KMS-11 (cell line): ENCODE measurements around the gene MYT1.

ENCODE experiments used
- H2AFZ ChIP-seq: fragments of 200-600 bp; sonication (generic); 2 replicates; pipeline ENCODE4 v1.6.1; 2016; ENCODE audit warnings: antibody characterized with exemption, mixed run types, low read depth
- H3K27ac ChIP-seq: fragments of 200-600 bp; sonication (generic); 2 replicates; pipeline ENCODE4 v1.6.1; 2016; ENCODE audit warnings: mild to moderate bottlenecking, mixed run types
- H3K27me3 ChIP-seq: fragments of 200-600 bp; sonication (generic); 2 replicates; pipeline ENCODE4 v1.6.1; 2017; ENCODE audit warnings: mild to moderate bottlenecking, low read depth, mixed run types, moderate library complexity; ENCODE audit not compliant: insufficient read depth
- H3K36me3 ChIP-seq: fragments of 200-600 bp; sonication (generic); 2 replicates; pipeline ENCODE4 v1.6.1; 2017; ENCODE audit warnings: mild to moderate bottlenecking, mixed run types; ENCODE audit not compliant: insufficient read depth
- H3K4me1 ChIP-seq: fragments of 200-600 bp; sonication (generic); 2 replicates; pipeline ENCODE4 v1.6.1; 2016; ENCODE audit warnings: mild to moderate bottlenecking, low read depth, mixed run types; ENCODE audit not compliant: poor library complexity, severe bottlenecking
- H3K4me2 ChIP-seq: fragments of 200-600 bp; sonication (generic); 2 replicates; pipeline ENCODE4 v1.7.0; 2016; ENCODE audit warnings: mild to moderate bottlenecking, mixed run types
- H3K4me3 ChIP-seq: fragments of 200-600 bp; sonication (generic); IDR thresholded peaks from 2 replicates; pipeline ENCODE4 v1.6.1; 2017; ENCODE audit warnings: low read depth, low read length, mixed read lengths; ENCODE audit not compliant: insufficient read depth
- H3K79me2 ChIP-seq: fragments of 200-600 bp; sonication (generic); 2 replicates; pipeline ENCODE4 v1.6.1; 2016; ENCODE audit warnings: low read depth, mixed run types; ENCODE audit not compliant: insufficient read depth
- H3K9ac ChIP-seq: fragments of 200-600 bp; sonication (generic); 2 replicates; pipeline ENCODE4 v1.6.1; 2016; ENCODE audit warnings: mild to moderate bottlenecking, mixed run types
- H4K20me1 ChIP-seq: fragments of 200-600 bp; sonication (generic); 2 replicates; pipeline ENCODE4 v1.6.1; 2016; ENCODE audit warnings: mild to moderate bottlenecking, mixed run types; ENCODE audit not compliant: insufficient read depth
- TF ChIP-seq, protein P1 (sequence below): fragments of 200-600 bp; sonication (generic); conservative IDR thresholded peaks from 2 replicates; pipeline ENCODE4 v1.6.1; 2017; ENCODE audit warnings: low read depth, mild to moderate bottlenecking, antibody characterized with exemption, low read length, moderate library complexity, mixed read lengths

The MYT1 gene

DNA sequence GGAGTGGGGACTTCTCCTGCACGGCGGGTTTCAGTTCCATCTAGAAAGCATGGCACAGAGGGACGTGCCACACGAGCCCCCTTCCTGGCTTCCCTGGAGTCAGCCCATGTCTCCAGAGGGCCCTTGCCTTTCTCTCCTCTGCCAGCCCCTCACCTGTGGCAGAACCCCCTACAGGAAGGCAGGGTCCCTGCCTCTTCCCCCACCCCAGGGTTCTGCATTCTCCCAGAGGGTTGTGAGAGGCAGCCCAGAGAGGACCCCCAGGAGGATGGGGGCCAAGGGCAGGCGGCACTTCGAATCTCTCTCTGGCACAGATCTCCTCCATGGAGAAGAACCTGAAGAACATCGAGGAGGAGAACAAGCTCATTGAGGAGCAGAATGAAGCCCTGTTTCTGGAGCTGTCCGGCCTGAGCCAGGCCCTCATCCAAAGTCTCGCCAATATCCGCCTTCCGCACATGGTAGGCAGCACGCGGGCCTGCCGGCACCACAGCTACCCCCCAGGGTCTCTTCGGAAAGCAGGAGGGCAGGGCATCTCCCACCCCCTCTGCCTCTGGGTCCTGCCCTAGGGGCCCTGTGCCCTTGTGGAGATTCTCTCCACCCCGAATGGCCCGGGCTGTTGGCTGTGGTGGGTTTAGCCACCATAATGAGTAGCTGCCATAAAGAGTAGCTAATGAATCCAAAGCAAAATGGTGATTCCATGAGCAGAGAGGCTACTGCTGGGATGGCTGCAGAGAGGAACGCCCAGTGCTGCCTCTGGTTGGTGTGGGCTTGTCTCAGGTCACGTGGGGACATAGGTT lies 75.4 kb downstream of the MYT1 start:
- Histone ChIP-seq H3K36me3 (no peaks in the 10 kb centered on the region), H4K20me1 (no peaks in the 10 kb centered on the region), H3K4me3 (no peak overlapping the region), H3K27ac (no peak overlapping the region), H3K4me1 (no peaks in the 10 kb centered on the region), H3K4me2 (no peak overlapping the region), H3K9ac (no peak overlapping the region), H2AFZ (no peak overlapping the region), H3K79me2 (no peaks in the 10 kb centered on the region), H3K27me3 (peaks cover 82% of the 10 kb centered on the region)
- TF ChIP-seq, protein P1, sequence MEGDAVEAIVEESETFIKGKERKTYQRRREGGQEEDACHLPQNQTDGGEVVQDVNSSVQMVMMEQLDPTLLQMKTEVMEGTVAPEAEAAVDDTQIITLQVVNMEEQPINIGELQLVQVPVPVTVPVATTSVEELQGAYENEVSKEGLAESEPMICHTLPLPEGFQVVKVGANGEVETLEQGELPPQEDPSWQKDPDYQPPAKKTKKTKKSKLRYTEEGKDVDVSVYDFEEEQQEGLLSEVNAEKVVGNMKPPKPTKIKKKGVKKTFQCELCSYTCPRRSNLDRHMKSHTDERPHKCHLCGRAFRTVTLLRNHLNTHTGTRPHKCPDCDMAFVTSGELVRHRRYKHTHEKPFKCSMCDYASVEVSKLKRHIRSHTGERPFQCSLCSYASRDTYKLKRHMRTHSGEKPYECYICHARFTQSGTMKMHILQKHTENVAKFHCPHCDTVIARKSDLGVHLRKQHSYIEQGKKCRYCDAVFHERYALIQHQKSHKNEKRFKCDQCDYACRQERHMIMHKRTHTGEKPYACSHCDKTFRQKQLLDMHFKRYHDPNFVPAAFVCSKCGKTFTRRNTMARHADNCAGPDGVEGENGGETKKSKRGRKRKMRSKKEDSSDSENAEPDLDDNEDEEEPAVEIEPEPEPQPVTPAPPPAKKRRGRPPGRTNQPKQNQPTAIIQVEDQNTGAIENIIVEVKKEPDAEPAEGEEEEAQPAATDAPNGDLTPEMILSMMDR = no peak

DNA sequence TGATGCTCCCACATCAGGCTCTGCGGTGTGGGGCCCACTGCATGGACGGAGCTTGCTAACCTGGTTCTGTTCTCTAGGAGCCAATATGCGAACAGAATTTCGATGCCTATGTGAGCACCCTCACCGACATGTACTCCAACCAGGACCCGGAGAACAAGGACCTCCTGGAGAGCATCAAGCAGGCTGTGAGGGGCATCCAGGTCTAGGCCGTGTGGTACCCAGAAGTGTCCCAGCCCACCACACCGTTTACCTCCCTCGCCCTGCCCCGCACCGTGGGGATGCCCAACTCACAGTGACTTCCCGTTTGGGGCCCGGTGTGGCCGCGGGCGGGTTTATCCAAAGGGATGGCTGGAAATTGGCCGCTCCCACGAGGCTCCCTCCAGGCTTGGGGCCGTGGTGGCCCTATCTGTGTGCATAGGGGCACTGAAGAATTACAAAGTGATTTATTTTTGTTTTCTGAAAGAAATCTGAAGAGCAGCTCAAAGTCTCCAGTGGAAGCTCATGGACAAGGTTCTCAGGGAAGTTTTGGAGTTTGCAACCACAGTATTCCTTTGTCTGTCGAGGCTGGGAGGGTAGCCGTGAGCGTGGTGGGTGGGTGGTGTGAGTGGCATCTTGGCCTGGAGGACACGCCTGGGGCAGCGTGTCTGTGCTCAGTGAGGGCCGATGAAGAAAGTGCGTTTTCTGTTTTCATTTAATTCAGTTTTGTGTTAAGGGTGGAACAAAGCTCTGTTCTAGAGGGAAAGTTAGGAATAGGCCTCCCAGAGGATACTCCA lies 76.2 kb downstream of the MYT1 start:
- Histone ChIP-seq H3K4me3 (no peak overlapping the region), H3K36me3 (no peaks in the 10 kb centered on the region)
- TF ChIP-seq, protein P1 = no peak

DNA sequence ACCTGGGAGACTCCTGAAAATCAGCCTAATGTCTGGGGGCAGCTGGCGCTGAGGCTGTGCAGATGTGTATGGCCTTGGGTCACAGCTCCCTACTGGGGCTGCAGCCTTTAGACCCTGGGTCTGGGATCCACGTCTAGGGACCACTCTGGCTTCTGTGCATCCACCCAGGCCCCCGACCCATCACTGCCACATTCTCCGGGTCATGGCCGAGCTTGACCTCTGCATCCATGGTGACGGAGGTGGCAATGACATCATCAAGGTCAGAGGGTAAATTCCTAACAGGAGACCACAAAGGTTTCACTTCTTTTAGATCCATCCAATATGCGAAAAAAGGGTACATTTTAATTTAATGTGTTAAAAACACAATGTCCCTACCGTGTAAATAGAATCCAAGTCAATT lies 76.8 kb downstream of the MYT1 start:
- Histone ChIP-seq H3K27me3 (peaks cover 96% of the 10 kb centered on the region), H3K4me2 (no peak overlapping the region), H2AFZ (no peak overlapping the region), H3K9ac (no peak overlapping the region), H3K4me1 (no peaks in the 10 kb centered on the region), H3K36me3 (no peaks in the 10 kb centered on the region), H3K4me3 (no peak overlapping the region), H3K79me2 (no peaks in the 10 kb centered on the region), H4K20me1 (no peaks in the 10 kb centered on the region), H3K27ac (no peak overlapping the region)
- TF ChIP-seq, protein P1 = no peak

More for the DNA sequence above, 76.2 kb downstream of the MYT1 start:
- Histone ChIP-seq H3K79me2 (no peaks in the 10 kb centered on the region), H3K4me1 (no peaks in the 10 kb centered on the region), H4K20me1 (no peaks in the 10 kb centered on the region), H3K27me3 (peaks cover 90% of the 10 kb centered on the region), H3K27ac (no peak overlapping the region), H3K4me2 (no peak overlapping the region), H3K9ac (no peak overlapping the region), H2AFZ (no peak overlapping the region)

DNA sequence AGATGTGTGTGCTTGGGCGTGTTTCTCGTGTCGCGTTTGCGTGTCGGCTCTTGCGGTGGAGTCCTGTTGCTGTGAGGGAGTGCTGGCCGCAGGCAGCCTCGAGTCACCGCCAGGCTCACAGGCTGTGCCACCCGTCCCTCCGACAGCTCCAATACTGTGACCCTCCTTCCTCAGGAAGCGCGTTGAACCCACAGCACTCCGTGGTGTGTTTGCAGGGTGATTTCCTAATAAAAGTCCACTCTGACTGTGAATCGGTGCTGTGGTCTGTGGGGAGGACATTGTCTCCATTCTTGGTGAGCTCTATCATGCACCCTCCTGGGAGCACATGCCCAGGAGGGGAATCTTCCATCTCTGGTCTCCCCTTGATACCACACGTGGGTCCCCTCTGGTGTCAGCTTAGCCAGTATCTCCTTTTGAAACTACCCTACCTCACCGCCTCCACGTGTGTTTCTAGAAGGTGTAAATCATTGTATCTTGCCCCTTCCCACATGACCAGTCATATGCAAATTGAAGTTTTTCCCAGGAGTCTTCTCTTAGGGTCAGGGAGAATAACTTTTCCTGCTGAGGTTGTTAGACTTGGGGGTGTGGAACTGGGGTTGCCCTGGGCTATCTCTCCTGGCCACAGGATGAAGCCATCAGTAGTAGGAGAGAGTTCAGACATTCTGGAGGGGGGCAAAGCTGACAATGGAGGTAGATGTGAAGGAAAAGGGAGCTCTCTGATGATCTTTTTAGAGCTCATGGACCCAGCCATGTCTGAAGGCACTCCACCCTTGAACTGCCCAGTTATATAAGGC lies 77.9 kb downstream of the MYT1 start:
- no peak overlapping the region for H3K9ac ChIP-seq
- no peaks in the 10 kb centered on the region for H3K4me1 ChIP-seq
- H3K36me3 ChIP-seq = no peaks in the 10 kb centered on the region
- no peaks in the 10 kb centered on the region for H4K20me1 ChIP-seq
- no peak overlapping the region for H2AFZ ChIP-seq
- H3K4me2 ChIP-seq = no peak overlapping the region
- no peaks in the 10 kb centered on the region for H3K79me2 ChIP-seq
- H3K4me3 ChIP-seq = no peak overlapping the region
- TF ChIP-seq, protein P1 = no peak
- peaks cover 99% of the 10 kb centered on the region for H3K27me3 ChIP-seq
- H3K27ac ChIP-seq = no peak overlapping the region
